Psoas muscle (tissue), 8 donors: ENCODE measurements around the gene COL9A3. TPM values are rescaled to one million over a fixed set of nuclear protein-coding genes. Genes with fewer than 3 reads are reported as not detected.

Experiments
- ATAC-seq, 4 donors: fragments of 200-7000 bp; cut with Tn5 transposase; one replicate each; pipeline ENCODE4 v1.9.1; 2020; ENCODE audit warnings: moderate library complexity in 3 of 4, mild to moderate bottlenecking in 2 of 4
- DNase-seq, 2 donors: peaks; one replicate each; pipeline ENCODE4 v3.0.0-alpha.2; 2020
- H3K27ac ChIP-seq: fragments of 200-600 bp; one replicate; pipeline ENCODE4 v1.8.0; 2022
- H3K27me3 ChIP-seq, 3 donors: fragments of 200-600 bp in 1 of 3; one replicate each; pipeline versions ENCODE4 v1.6.1 to v1.8.0; 2013 to 2022; ENCODE audit warnings: low read length in 2 of 3, mild to moderate bottlenecking in 2 of 3, moderate library complexity in 1 of 3; ENCODE audit not compliant: insufficient read depth in 3 of 3
- H3K36me3 ChIP-seq, 2 donors: fragments of 200-600 bp in 1 of 2; one replicate each; pipeline versions ENCODE4 v1.6.1 to v1.8.0; 2013 to 2022; ENCODE audit warnings: low read depth in 1 of 2, mild to moderate bottlenecking in 1 of 2, moderate library complexity in 1 of 2; ENCODE audit not compliant: insufficient read depth in 1 of 2
- H3K4me1 ChIP-seq: fragments of 200-600 bp; one replicate; pipeline ENCODE4 v1.8.0; 2022
- H3K4me3 ChIP-seq: fragments of 200-600 bp; one replicate; pipeline ENCODE4 v1.8.0; 2022; ENCODE audit warnings: mild to moderate bottlenecking
- H3K9me3 ChIP-seq: fragments of 200-600 bp; one replicate; pipeline ENCODE4 v1.8.0; 2022
- CTCF ChIP-seq: fragments of 200-600 bp; IDR thresholded peaks from one replicate; pipeline ENCODE4 v1.8.0; 2022; ENCODE audit warnings: antibody characterized with exemption
- WGBS, 3 donors: extraction: QIAGEN DNeasy Blood & Tissue Kit; methylation state at CpG; one replicate each; pipeline versions ENCODE4 v1.1.6 to v1.1.7; 2013; 5-methylcytosine and 5-hydroxymethylcytosine counted together
- intact Hi-C, 2 donors: fragments of 100-400 bp; cut with DNase I; formaldehyde crosslinking; loops; one replicate each; pipeline versions ENCODE4 v1.11.0 to v1.14.2; 2022
- polyA plus RNA-seq, 3 donors: library from polyadenylated mRNA; stranded (reverse); fragments of 200-250 nt; gene quantifications; one replicate each; pipeline ENCODE4 v1.2.3, GENCODE V29; 2013
- total RNA-seq, 4 donors: library from RNA; stranded (reverse); fragmentation: NEBNext Ultra II Directional in 2 of 4; extraction: Animal tissue kit (Norgen Biotek cat#: 25700) in 2 of 4; gene quantifications; one replicate each; pipeline versions ENCODE4 v1.2.1 to v1.2.4, GENCODE V29; 2021 to 2023
- donor health status: healthy with polysubstance abuse.
- donor health status: DM: no; HTN: no; CAD: no; lungs with moderate emphysema.
- donor health status: Bipolar disorder and iron deficiency.
- donor health status: healthy.
- donor health status: DM: yes; HTN: yes; CAD: no.
- donor health status: DM: no; HTN: no; CAD: no.
- donor health status: DM: no; HTN: no; CAD: no.
- donor health status: DM: yes; HTN: yes; CAD: no.

COL9A3 gene
- total and polyA plus RNA-seq, 7 donors: 0.27 to 0.86 (median 0.59) TPM; not detected in 1

GRCh38 chr20:62829231-62830230 lies 12.7 kb downstream of the COL9A3 start:
- no peak for TF ChIP-seq CTCF
- Histone ChIP-seq H3K27ac (no peak overlapping the region), H3K36me3 (no peaks in the 10 kb centered on the region), H3K4me3 (no peak overlapping the region), H3K4me1 (no peaks in the 10 kb centered on the region), H3K27me3 (peaks cover 0 to 27% (median 9%) of the 10 kb centered on the region in 3 donors), H3K9me3 (no peaks in the 10 kb centered on the region)
- 91 to 96% (median 92%) methylated on average over 26 to 32 of the region's 32 CpGs for WGBS, 3 donors
- peak in 1 of 2 donors; percentile 43 for DNase-seq
- ATAC-seq: no peak
- intact Hi-C loops: no loop called here

GRCh38 chr20:62830251-62830650 lies 13.4 kb downstream of the COL9A3 start:
- Histone ChIP-seq H3K4me3 (no peak overlapping the region), H3K4me1 (no peaks in the 10 kb centered on the region), H3K36me3 (no peaks in the 10 kb centered on the region), H3K27me3 (peaks cover 0 to 29% (median 9%) of the 10 kb centered on the region in 3 donors), H3K9me3 (no peaks in the 10 kb centered on the region), H3K27ac (no peak overlapping the region)
- WGBS, 3 donors: 92 to 96% (median 93%) methylated on average over 9 to 14 of the region's 14 CpGs
- intact Hi-C loops: no loop called here
- TF ChIP-seq CTCF: no peak
- ATAC-seq (no peak), DNase-seq (peak in 1 of 2 donors; percentile 36)

GRCh38 chr20:62830821-62831220 lies 14.0 kb downstream of the COL9A3 start:
- Histone ChIP-seq H3K4me3 (no peak overlapping the region), H3K4me1 (no peaks in the 10 kb centered on the region), H3K36me3 (no peaks in the 10 kb centered on the region), H3K27ac (no peak overlapping the region), H3K9me3 (no peaks in the 10 kb centered on the region), H3K27me3 (peaks cover 0 to 26% (median 9%) of the 10 kb centered on the region in 3 donors)
- ATAC-seq (no peak), DNase-seq (peak in 1 of 2 donors; percentile 36)
- TF ChIP-seq CTCF: no peak
- WGBS, 3 donors: 91 to 92% (median 91%) methylated on average over 22 of the region's 22 CpGs
- intact Hi-C loops: no loop called here

- no peak for TF ChIP-seq CTCF
- Histone ChIP-seq H3K36me3 (no peaks in the 10 kb centered on the region), H3K27ac (no peak overlapping the region), H3K27me3 (peaks cover 0 to 28% (median 9%) of the 10 kb centered on the region in 3 donors), H3K4me3 (no peak overlapping the region), H3K4me1 (no peaks in the 10 kb centered on the region), H3K9me3 (no peaks in the 10 kb centered on the region)
- intact Hi-C loops: no loop called here
- DNase-seq: peak in 1 of 2 donors; percentile 39
- 80 to 89% (median 84%) methylated on average over 10 of the region's 10 CpGs for WGBS, 3 donors
- no peak for ATAC-seq
These were observed 14.5 kb downstream of the COL9A3 start for GRCh38 chr20:62831361-62831788.
